Panc1 (cell line): ENCODE data around the gene LAYN.

Experiments used
- CTCF ChIP-seq: fragments of 450-650 bp; IDR thresholded peaks from 2 replicates; pipeline ENCODE4 v1.5.1; 2017; ENCODE audit warnings: mild to moderate bottlenecking
- POLR2AphosphoS5 ChIP-seq: IDR thresholded peaks from 2 replicates; pipeline ENCODE4 v1.6.1; 2012; ENCODE audit warnings: mild to moderate bottlenecking, low read depth, low read length, moderate library complexity
- TF ChIP-seq, protein P1 (sequence below), 2 experiments: IDR thresholded peaks; 2 replicates each; pipeline ENCODE4 v1.6.1; 2011 to 2012; ENCODE audit warnings: low read depth in 2 of 2, control low read depth in 1 of 2, low read length in 1 of 2, mild to moderate bottlenecking in 1 of 2, moderate library complexity in 1 of 2; ENCODE audit not compliant: insufficient read depth in 1 of 2

- TF ChIP-seq CTCF (no peak), POLR2AphosphoS5 (no peak)
- TF ChIP-seq, protein P1, sequence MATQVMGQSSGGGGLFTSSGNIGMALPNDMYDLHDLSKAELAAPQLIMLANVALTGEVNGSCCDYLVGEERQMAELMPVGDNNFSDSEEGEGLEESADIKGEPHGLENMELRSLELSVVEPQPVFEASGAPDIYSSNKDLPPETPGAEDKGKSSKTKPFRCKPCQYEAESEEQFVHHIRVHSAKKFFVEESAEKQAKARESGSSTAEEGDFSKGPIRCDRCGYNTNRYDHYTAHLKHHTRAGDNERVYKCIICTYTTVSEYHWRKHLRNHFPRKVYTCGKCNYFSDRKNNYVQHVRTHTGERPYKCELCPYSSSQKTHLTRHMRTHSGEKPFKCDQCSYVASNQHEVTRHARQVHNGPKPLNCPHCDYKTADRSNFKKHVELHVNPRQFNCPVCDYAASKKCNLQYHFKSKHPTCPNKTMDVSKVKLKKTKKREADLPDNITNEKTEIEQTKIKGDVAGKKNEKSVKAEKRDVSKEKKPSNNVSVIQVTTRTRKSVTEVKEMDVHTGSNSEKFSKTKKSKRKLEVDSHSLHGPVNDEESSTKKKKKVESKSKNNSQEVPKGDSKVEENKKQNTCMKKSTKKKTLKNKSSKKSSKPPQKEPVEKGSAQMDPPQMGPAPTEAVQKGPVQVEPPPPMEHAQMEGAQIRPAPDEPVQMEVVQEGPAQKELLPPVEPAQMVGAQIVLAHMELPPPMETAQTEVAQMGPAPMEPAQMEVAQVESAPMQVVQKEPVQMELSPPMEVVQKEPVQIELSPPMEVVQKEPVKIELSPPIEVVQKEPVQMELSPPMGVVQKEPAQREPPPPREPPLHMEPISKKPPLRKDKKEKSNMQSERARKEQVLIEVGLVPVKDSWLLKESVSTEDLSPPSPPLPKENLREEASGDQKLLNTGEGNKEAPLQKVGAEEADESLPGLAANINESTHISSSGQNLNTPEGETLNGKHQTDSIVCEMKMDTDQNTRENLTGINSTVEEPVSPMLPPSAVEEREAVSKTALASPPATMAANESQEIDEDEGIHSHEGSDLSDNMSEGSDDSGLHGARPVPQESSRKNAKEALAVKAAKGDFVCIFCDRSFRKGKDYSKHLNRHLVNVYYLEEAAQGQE (IDR thresholded peaks at IDR 0.05; ENCODE audit: insufficient read depth in 1 of 2, low read depth in 2 of 2, low read length in 1 of 2), result no peak
Measured at GRCh38 chr11:111540114-111540936, at the start of gene LAYN.
